HG02884 (cell line): ENCODE data around the gene BTN1A1.

ENCODE experiments used
- ATAC-seq: cut with Tn5 transposase; IDR thresholded peaks from one replicate; pipeline ENCODE4 v1.9.1; 2021; ENCODE audit warnings: mild to moderate bottlenecking, moderate library complexity; ENCODE audit not compliant: unreplicated experiment

BTN1A1 gene

GRCh38 chr6:26475823-26476729 lies 24.0 kb upstream of the BTN1A1 start:
- no peak for ATAC-seq

GRCh38 chr6:26476896-26477295 lies 23.2 kb upstream of the BTN1A1 start:
- ATAC-seq, result no peak

- ATAC-seq, result no peak
Observed at GRCh38 chr6:26477426-26477825, 22.7 kb upstream of the BTN1A1 start.

GRCh38 chr6:26478100-26478984 lies 21.8 kb upstream of the BTN1A1 start:
- ATAC-seq, result no peak

GRCh38 chr6:26478985-26479278 lies 21.2 kb upstream of the BTN1A1 start:
- ATAC-seq, result no peak

- ATAC-seq, result no peak
Observed at GRCh38 chr6:26482338-26482737, 17.8 kb upstream of the BTN1A1 start.

GRCh38 chr6:26483727-26484126 lies 16.4 kb upstream of the BTN1A1 start:
- no peak for ATAC-seq

- ATAC-seq, result no peak
Observed at GRCh38 chr6:26484161-26484560, 15.9 kb upstream of the BTN1A1 start.

- ATAC-seq, result no peak
Observed at GRCh38 chr6:26485112-26485780, 14.9 kb upstream of the BTN1A1 start.

GRCh38 chr6:26486358-26486757 lies 13.7 kb upstream of the BTN1A1 start:
- no peak for ATAC-seq

GRCh38 chr6:26487466-26487865 lies 12.6 kb upstream of the BTN1A1 start:
- no peak for ATAC-seq

- ATAC-seq, result no peak
Observed at GRCh38 chr6:26489996-26490964, 9.8 kb upstream of the BTN1A1 start.

GRCh38 chr6:26491604-26492003 lies 8.5 kb upstream of the BTN1A1 start:
- ATAC-seq, result no peak

- ATAC-seq, result no peak
Observed at GRCh38 chr6:26493258-26493657, 6.8 kb upstream of the BTN1A1 start.

- ATAC-seq, result no peak
Observed at GRCh38 chr6:26494117-26494516, 6.0 kb upstream of the BTN1A1 start.

- ATAC-seq, result no peak
Observed at GRCh38 chr6:26495281-26495680, 4.8 kb upstream of the BTN1A1 start.

- no peak for ATAC-seq
Observed at GRCh38 chr6:26497610-26498009, 2.5 kb upstream of the BTN1A1 start.

- no peak for ATAC-seq
Observed at GRCh38 chr6:26501482-26501986, 1.4 kb downstream of the BTN1A1 start.

GRCh38 chr6:26502165-26502564 lies 2.1 kb downstream of the BTN1A1 start:
- no peak for ATAC-seq

GRCh38 chr6:26502626-26503025 lies 2.5 kb downstream of the BTN1A1 start:
- no peak for ATAC-seq
